ENCODE measurements around the gene ERVH48-1. TPM values are rescaled to one million over a fixed set of nuclear protein-coding genes. Genes with fewer than 3 reads are reported as not detected.
"Not testable (repeated sequence)": the region's sequence is repeated elsewhere in the genome, so short reads cannot be mapped to it uniquely, and the experiment has no call there.

ERVH48-1 gene
- total RNA-seq, 4 donors from 2014 or later, result not detected

DNA sequence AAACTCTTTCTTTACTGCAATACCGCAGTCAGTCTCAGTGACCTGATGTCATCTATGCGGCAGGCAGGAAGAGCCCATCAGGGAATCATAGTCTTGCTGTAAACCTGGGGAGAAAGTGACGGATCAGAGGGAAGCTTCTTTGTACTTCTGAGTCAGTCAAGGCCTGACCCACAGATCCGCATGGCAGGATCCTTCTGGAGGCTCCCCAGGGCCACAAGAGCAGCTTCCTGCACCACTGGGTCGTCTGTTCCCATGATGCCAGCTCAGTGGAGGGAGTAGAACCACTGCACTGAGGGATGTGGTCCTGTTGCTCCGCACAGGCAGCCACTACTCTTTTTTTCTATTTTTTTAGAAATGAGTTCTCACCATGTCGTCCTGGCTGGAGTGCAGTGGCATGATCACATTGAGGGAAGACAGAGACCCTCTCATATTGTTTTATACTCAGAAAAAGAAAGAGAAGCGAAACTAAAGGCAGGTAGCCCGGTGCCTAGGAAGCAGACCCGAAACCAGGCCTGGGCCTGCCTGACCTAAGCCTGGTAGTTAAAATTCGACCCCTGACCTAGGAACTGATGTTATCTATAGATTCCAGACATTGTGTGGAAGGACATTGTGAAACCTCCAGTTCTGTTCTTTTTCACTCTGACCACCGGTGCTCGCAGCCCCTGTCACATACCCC is 6.3 kb upstream of the ERVH48-1 start:
- DNase-seq (ENCODE audit: low spot score) (no peak), ATAC-seq (ENCODE audit: low FRiP score) (no peak)
- TF ChIP-seq, protein P1, sequence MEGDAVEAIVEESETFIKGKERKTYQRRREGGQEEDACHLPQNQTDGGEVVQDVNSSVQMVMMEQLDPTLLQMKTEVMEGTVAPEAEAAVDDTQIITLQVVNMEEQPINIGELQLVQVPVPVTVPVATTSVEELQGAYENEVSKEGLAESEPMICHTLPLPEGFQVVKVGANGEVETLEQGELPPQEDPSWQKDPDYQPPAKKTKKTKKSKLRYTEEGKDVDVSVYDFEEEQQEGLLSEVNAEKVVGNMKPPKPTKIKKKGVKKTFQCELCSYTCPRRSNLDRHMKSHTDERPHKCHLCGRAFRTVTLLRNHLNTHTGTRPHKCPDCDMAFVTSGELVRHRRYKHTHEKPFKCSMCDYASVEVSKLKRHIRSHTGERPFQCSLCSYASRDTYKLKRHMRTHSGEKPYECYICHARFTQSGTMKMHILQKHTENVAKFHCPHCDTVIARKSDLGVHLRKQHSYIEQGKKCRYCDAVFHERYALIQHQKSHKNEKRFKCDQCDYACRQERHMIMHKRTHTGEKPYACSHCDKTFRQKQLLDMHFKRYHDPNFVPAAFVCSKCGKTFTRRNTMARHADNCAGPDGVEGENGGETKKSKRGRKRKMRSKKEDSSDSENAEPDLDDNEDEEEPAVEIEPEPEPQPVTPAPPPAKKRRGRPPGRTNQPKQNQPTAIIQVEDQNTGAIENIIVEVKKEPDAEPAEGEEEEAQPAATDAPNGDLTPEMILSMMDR (IDR thresholded peaks at IDR 0.05), result no peak

DNA sequence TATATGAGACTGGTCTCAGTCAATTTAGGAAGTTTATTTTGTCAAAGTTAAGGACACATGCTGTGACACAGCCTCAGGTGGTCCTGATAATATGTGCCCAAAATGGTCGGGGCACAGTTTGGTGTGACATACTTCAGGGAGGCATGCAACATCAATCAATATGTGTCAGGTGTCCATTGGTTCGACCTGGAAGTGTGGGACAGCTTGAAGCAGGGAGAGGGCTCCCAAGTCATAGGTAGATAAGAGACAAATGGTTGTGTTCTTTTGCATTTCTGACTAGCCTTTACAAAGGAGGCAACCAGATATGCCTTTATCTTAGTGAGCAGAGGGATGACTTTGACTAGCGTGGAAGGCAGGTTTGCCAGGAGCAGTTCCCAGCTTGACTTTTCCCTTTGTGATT is 4.5 kb upstream of the ERVH48-1 start:
- TF ChIP-seq, protein P1 (IDR thresholded peaks at IDR 0.05), result no peak
- DNase-seq (ENCODE audit: low spot score) (no peak), ATAC-seq (ENCODE audit: low FRiP score) (no peak)

DNA sequence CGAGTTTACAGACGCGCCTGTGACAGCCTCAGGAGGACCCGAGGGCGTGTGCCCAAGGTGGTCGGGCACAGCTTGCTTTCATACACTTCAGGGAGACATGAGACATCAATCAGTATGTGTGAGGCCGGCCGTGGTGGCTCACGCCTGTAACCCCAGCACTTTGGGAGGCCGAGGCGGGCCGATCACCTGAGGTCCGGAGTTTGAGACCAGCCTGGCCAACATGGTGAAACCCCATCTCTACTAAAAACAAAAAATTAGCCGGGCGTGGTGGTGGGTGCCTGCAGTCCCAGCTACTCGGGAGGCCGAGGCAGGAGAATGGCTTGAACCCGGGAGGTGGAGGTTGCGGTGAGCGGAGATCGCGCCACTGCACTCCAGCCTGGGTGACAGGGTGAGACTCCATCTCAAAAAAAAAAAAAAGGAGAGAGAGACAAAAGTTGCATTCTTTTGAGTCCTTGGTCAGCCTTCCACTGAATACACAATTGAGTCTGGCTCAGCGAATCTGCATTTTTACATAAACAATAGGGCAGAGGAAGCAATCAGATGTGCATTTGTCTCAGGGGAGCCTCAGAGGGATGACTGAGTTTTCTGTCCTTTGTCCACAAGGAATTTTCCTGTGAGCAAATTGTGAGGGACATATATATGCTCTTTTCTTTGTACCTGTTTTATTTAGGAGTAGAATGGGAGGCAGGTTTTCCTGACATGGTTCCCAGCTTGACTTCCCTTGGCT is 2.2 kb upstream of the ERVH48-1 start:
- DNase-seq (ENCODE audit: low spot score); ATAC-seq (ENCODE audit: low FRiP score): not testable (repeated sequence)

DNA sequence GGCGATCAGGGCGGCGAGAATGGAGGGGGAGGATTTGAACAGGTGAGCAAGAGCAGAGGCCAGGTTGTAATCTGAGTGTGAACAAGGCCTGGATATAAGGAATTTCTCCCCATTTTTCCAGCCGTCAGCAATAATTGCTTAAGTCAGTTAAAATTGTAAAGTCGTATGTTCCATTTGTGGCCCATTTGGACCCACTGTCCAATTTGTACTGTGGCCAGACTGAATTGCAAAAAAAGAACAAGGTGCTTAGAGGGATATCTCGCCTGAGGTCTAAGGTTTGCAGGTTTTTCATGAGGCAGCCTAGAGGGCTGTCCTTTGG is 1.0 kb downstream of the ERVH48-1 start:
- ATAC-seq (ENCODE audit: low FRiP score) (peak; percentile 25), DNase-seq (ENCODE audit: low spot score) (no peak)
- TF ChIP-seq, protein P1 (IDR thresholded peaks at IDR 0.05), result no peak

DNA sequence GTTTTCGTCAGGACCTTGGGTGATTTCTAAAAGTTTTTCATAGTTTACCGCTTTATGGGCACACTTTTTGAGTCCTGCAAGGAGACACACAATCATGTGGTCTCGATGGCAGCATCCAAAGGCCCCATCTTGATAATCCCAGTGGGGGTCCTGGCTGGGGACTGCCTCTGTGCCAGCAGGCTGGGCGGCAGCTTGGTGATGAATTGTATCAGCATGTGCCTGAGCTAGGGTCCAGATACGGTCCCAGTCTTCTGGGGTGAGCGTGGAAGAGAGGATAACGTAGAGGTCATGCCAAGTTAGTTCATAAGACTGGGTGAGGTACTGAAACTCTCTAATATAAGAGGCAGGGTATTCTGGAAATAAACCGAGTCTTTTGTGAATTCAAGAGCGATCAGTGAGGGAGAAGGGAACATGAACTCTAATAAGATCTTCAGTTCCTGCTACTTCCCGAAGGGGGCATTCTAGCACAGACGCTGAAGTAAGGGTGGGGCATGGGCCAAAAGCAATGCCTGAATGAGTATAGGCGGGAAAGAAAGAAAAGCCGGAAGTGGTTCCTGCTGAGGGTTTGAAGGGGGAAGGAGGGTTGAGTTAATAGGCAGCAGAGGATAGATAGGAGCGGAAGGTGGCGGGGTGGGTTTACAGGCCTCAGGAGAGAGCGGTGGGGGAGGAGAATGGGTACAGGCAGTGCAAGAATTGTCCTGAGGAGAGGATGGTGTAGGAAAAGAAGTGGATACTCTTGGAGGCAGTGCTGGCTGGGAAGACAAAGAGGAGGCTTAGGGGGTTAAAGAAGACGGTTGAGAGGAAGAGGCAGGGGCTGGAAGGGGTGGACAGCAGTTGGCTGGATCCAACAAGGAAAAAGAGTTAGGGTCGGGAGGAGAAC is 1.6 kb downstream of the ERVH48-1 start:
- TF ChIP-seq, protein P1 (IDR thresholded peaks at IDR 0.05), result peak in 1 of 3 donors; percentile 27
- DNase-seq (ENCODE audit: low spot score), result no peak
- ATAC-seq (ENCODE audit: low FRiP score), result peak; percentile 88

DNA sequence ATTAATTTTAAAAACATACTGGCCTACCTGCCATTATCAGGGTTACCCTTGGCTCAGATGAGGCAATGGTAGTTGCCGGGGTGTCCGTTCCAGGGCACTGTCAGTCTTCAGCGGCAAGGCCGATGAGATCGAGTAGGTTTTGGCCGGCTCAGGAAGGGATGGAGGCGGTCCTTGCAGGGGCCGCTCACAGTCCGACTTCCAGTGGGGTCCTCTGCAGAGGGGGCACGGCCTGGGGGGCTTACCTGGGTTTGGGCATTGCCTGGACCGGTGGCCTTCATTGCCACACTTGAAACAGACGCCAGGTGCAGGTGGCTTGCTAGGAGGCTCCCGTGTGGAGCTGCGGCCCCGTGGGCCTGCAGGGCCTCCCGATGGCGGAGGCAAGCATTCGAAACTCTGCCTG is 2.5 kb downstream of the ERVH48-1 start:
- TF ChIP-seq, protein P1 (IDR thresholded peaks at IDR 0.05), result no peak
- no peak for DNase-seq (ENCODE audit: low spot score)
- no peak for ATAC-seq (ENCODE audit: low FRiP score)

DNA sequence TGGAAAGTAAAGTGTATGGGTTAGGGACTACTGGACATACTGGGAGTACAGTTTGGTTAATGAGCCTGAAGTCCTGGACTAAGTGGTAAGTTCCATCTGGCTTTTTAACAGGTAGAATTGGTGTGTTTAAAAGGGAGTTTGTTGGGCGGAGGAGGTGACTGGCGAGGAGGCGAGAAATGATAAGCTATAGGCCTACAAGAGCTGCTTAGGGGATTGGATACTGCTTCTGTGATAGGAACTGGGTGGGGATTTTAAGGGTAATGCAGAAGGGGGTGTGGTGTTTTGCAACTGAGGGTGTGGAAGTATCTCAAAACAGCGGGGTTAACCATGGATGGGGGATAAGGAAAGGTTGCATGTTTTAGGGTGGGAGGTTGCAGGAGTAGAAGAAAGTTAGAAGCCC is 3.5 kb downstream of the ERVH48-1 start:
- TF ChIP-seq, protein P1 (IDR thresholded peaks at IDR 0.05), result no peak
- no peak for DNase-seq (ENCODE audit: low spot score)

More for the DNA sequence above, 3.5 kb downstream of the ERVH48-1 start:
- no peak for ATAC-seq (ENCODE audit: low FRiP score)
